ENCODE results near the gene STK4.
"Not testable (repeated sequence)": the region's sequence is repeated elsewhere in the genome, so short reads cannot be mapped to it uniquely, and the experiment has no call there.

The STK4 gene

GRCh38 chr20:45058168-45058850 is 92.0 kb downstream of the STK4 start:
- DNase-seq = no peak

- no peak for DNase-seq
Observed at GRCh38 chr20:45059022-45059728, 92.9 kb downstream of the STK4 start.

GRCh38 chr20:45060294-45060693 is 94.0 kb downstream of the STK4 start:
- DNase-seq = no peak

- DNase-seq = no peak
Observed at GRCh38 chr20:45061244-45061643, 94.9 kb downstream of the STK4 start.

- DNase-seq = not testable (repeated sequence)
Observed at GRCh38 chr20:45063107-45063506, 96.8 kb downstream of the STK4 start.

GRCh38 chr20:45064812-45065211 is 98.5 kb downstream of the STK4 start:
- DNase-seq = no peak

- DNase-seq = no peak
Observed at GRCh38 chr20:45066372-45066771, 100.1 kb downstream of the STK4 start.

- no peak for DNase-seq
Observed at GRCh38 chr20:45067087-45067486, 100.8 kb downstream of the STK4 start.

- DNase-seq = no peak
Observed at GRCh38 chr20:45067558-45067957, 101.2 kb downstream of the STK4 start.

GRCh38 chr20:45069261-45069660 is 102.9 kb downstream of the STK4 start:
- no peak for DNase-seq

GRCh38 chr20:45070932-45071632 is 104.8 kb downstream of the STK4 start:
- no peak for DNase-seq

GRCh38 chr20:45072066-45072465 is 105.8 kb downstream of the STK4 start:
- DNase-seq = no peak

GRCh38 chr20:45073221-45073620 is 106.9 kb downstream of the STK4 start:
- no peak for DNase-seq

GRCh38 chr20:45077559-45077958 is 111.2 kb downstream of the STK4 start:
- no peak for DNase-seq

- no peak for DNase-seq
Observed at GRCh38 chr20:45080867-45081624, 114.7 kb downstream of the STK4 start.

- no peak for DNase-seq
Observed at GRCh38 chr20:45082468-45082867, 116.2 kb downstream of the STK4 start.

GRCh38 chr20:45083127-45083526 is 116.8 kb downstream of the STK4 start:
- DNase-seq = no peak

- DNase-seq = no peak
Observed at GRCh38 chr20:45085289-45085688, 119.0 kb downstream of the STK4 start.

- no peak for DNase-seq
Observed at GRCh38 chr20:45085867-45086266, 119.6 kb downstream of the STK4 start.

- DNase-seq = no peak
Observed at GRCh38 chr20:45087097-45087790, 120.9 kb downstream of the STK4 start.

GRCh38 chr20:45087814-45088213 is 121.5 kb downstream of the STK4 start:
- DNase-seq = no peak

GRCh38 chr20:45088247-45088646 is 121.9 kb downstream of the STK4 start:
- no peak for DNase-seq

GRCh38 chr20:45090481-45090880 is 124.2 kb downstream of the STK4 start:
- no peak for DNase-seq
